Measurements from ENCODE around the gene ARHGAP21.

GRCh38 chr10:24685958-24686540 lies 37.6 kb downstream of the ARHGAP21 start:
- TF ChIP-seq POLR2AphosphoS5 (IDR thresholded peaks at IDR 0.05; ENCODE audit: borderline replicate concordance, low read depth, low read length), result no peak
- TF ChIP-seq EZH2 (IDR thresholded peaks at IDR 0.05), result no peak

Measured in SK-N-MC (cell line).